Small intestine (tissue), 7 donors: ENCODE data around the gene ZNF583. TPM values are rescaled to one million over a fixed set of nuclear protein-coding genes. Genes with fewer than 3 reads are reported as not detected.

ENCODE experiments used
- DNase-seq, 2 donors: peaks; one replicate each; pipeline versions ENCODE4 v3.0.0 to v3.0.0-alpha.2; 2013
- FAIRE-seq: peaks from 2 replicates; lab custom pipeline; 2012; peaks lifted over from hg19 to GRCh38; lab: Jason Lieb, UNC
- H3K27ac ChIP-seq, 3 donors: one replicate each; pipeline ENCODE4 v1.5.1; 2013; ENCODE audit warnings: low read length in 2 of 3, mild to moderate bottlenecking in 2 of 3, control low read depth in 1 of 3, inconsistent platforms in 1 of 3, low read depth in 1 of 3, moderate library complexity in 1 of 3
- H3K27me3 ChIP-seq, 3 donors: one replicate each; pipeline ENCODE4 v1.6.1; 2013; ENCODE audit warnings: low read length in 3 of 3, inconsistent platforms in 1 of 3; ENCODE audit not compliant: control insufficient read depth in 3 of 3, insufficient read depth in 3 of 3
- H3K36me3 ChIP-seq, 3 donors: one replicate each; pipeline ENCODE4 v1.6.1; 2013; ENCODE audit warnings: low read length in 3 of 3, inconsistent platforms in 1 of 3, low read depth in 1 of 3, mild to moderate bottlenecking in 1 of 3, moderate library complexity in 1 of 3; ENCODE audit not compliant: control insufficient read depth in 3 of 3, insufficient read depth in 2 of 3
- H3K4me1 ChIP-seq, 3 donors: one replicate each; pipeline ENCODE4 v1.6.1; 2013; ENCODE audit warnings: low read length in 2 of 3, inconsistent platforms in 1 of 3, low read depth in 1 of 3, mild to moderate bottlenecking in 1 of 3, moderate library complexity in 1 of 3; ENCODE audit not compliant: control insufficient read depth in 3 of 3, insufficient read depth in 2 of 3
- H3K4me3 ChIP-seq, 3 donors: one replicate each; pipeline ENCODE4 v1.5.1; 2013; ENCODE audit warnings: low read length in 3 of 3, control low read depth in 1 of 3, inconsistent platforms in 1 of 3, low read depth in 1 of 3, mild to moderate bottlenecking in 1 of 3, moderate library complexity in 1 of 3
- H3K9me3 ChIP-seq, 2 donors: one replicate each; pipeline ENCODE4 v1.6.1; 2013; ENCODE audit warnings: low read depth in 1 of 2, low read length in 1 of 2; ENCODE audit not compliant: control insufficient read depth in 2 of 2, insufficient read depth in 1 of 2
- WGBS, 3 donors: extraction: QIAGEN DNeasy Blood & Tissue Kit; methylation state at CpG; one replicate each; pipeline ENCODE4 v1.1.7; 2013; 5-methylcytosine and 5-hydroxymethylcytosine counted together
- polyA plus RNA-seq, 4 donors: library from polyadenylated mRNA; stranded (reverse) in 3 of 4; unstranded in 1 of 4; fragments of 200-250 nt in 3 of 4; fragments of 120-200 nt in 1 of 4; gene quantifications; one replicate each; pipeline versions ENCODE4 v1.2.1 to v1.2.3, GENCODE V29; 2013
- donor health status: healthy with polysubstance abuse.
- donor health status: control.
- donor health status: control.
- donor health status: Bipolar disorder and iron deficiency.
- donor health status: healthy.

Gene ZNF583
- polyA plus RNA-seq, 4 donors: 0.45 to 4.1 (median 0.96) TPM

GRCh38 chr19:56377105-56377924, 26.8 kb upstream of the ZNF583 start:
- H3K36me3 ChIP-seq: peaks cover 0 to 20% (median 8%) of the 10 kb centered on the region in 3 donors
- FAIRE-seq (no peak), DNase-seq (no peak)
- WGBS, 3 donors: 90 to 94% (median 94%) methylated on average over 11 of the region's 11 CpGs
- peaks cover 0 to 43% of the 10 kb centered on the region in 2 donors for H3K9me3 ChIP-seq
- no peaks in the 10 kb centered on the region for H3K4me1 ChIP-seq
- H3K27ac ChIP-seq: no peak overlapping the region
- H3K4me3 ChIP-seq: no peak overlapping the region
- H3K27me3 ChIP-seq: no peaks in the 10 kb centered on the region

- WGBS, 3 donors: 94 to 96% (median 95%) methylated on average over 8 of the region's 8 CpGs
- no peaks in the 10 kb centered on the region for H3K27me3 ChIP-seq
- peaks cover 0 to 3% (median 0%) of the 10 kb centered on the region in 3 donors for H3K36me3 ChIP-seq
- FAIRE-seq (no peak), DNase-seq (no peak)
- H3K9me3 ChIP-seq: peaks cover 0 to 24% of the 10 kb centered on the region in 2 donors
- H3K4me1 ChIP-seq: no peaks in the 10 kb centered on the region
- H3K27ac ChIP-seq: no peak overlapping the region
- no peak overlapping the region for H3K4me3 ChIP-seq
Measured at GRCh38 chr19:56383826-56384605, 20.1 kb upstream of the ZNF583 start.

- FAIRE-seq (no peak), DNase-seq (peak; percentile 91 to 98)
- Histone ChIP-seq H3K9me3 (peaks cover 4 to 44% of the 10 kb centered on the region in 2 donors), H3K4me3 (peak within 1 kb of the TSS; percentile 59 to 89 (median 66)), H3K36me3 (peaks cover 0 to 15% (median 0%) of the 10 kb centered on the region in 3 donors), H3K27ac (peak within 1 kb of the TSS; percentile 86 to 96 (median 91)), H3K4me1 (peaks cover 0 to 3% (median 0%) of the 10 kb centered on the region in 3 donors), H3K27me3 (no peaks in the 10 kb centered on the region)
- WGBS, 3 donors: 2 to 5% (median 5%) methylated on average over 69 to 73 of the region's 73 CpGs
Measured at GRCh38 chr19:56393119-56394012, 10.8 kb upstream of the ZNF583 start, which contains the start of gene ZNF582. Gene ZNF582, minus strand, starts transcription at chr19:56393534. Its CDS starts 1,782 bp downstream, at chr19:56391752.

- no peak overlapping the region for H3K4me3 ChIP-seq
- DNase-seq (no peak), FAIRE-seq (no peak)
- H3K4me1 ChIP-seq: peaks cover 0 to 2% (median under 1%) of the 10 kb centered on the region in 3 donors
- peaks cover 9 to 50% of the 10 kb centered on the region in 2 donors for H3K9me3 ChIP-seq
- H3K27me3 ChIP-seq: no peaks in the 10 kb centered on the region
- 85 to 94% (median 87%) methylated on average over 5 of the region's 5 CpGs for WGBS, 3 donors
- no peak overlapping the region for H3K27ac ChIP-seq
- H3K36me3 ChIP-seq: peaks cover 0 to 8% (median 0%) of the 10 kb centered on the region in 3 donors
Measured at GRCh38 chr19:56398809-56399208, 5.3 kb upstream of the ZNF583 start.

GRCh38 chr19:56400485-56400884, 3.6 kb upstream of the ZNF583 start:
- Histone ChIP-seq H3K4me3 (no peak overlapping the region), H3K9me3 (peaks cover 4 to 42% of the 10 kb centered on the region in 2 donors), H3K27ac (no peak overlapping the region), H3K27me3 (no peaks in the 10 kb centered on the region), H3K4me1 (peaks cover 0 to 4% (median 0%) of the 10 kb centered on the region in 3 donors), H3K36me3 (peaks cover 0 to 8% (median 0%) of the 10 kb centered on the region in 3 donors)
- no peak for DNase-seq
- no peak for FAIRE-seq
- 96% methylated on average over 4 of the region's 4 CpGs for WGBS, 3 donors

- FAIRE-seq (no peak), DNase-seq (no peak)
- WGBS, 3 donors: 11 to 33% (median 29%) methylated on average over 9 of the region's 9 CpGs
- Histone ChIP-seq H3K27me3 (no peaks in the 10 kb centered on the region), H3K9me3 (peaks cover 6 to 36% of the 10 kb centered on the region in 2 donors), H3K36me3 (peaks cover 0 to 4% (median 2%) of the 10 kb centered on the region in 3 donors), H3K4me3 (peak overlapping the region in 2 of 3 donors; percentile 72 to 85), H3K27ac (peak overlapping the region in 2 of 3 donors; percentile 95 to 96), H3K4me1 (peaks cover 0 to 4% (median 0%) of the 10 kb centered on the region in 3 donors)
Measured at GRCh38 chr19:56403261-56403660, 871 bp upstream of the ZNF583 start.

- Histone ChIP-seq H3K4me3 (peak overlapping the region in 2 of 3 donors; percentile 72 to 85), H3K36me3 (peaks cover 0 to 8% (median 7%) of the 10 kb centered on the region in 3 donors), H3K4me1 (peaks cover 0 to 4% (median 0%) of the 10 kb centered on the region in 3 donors), H3K9me3 (peaks cover 3 to 39% of the 10 kb centered on the region in 2 donors), H3K27ac (no peak overlapping the region), H3K27me3 (no peaks in the 10 kb centered on the region)
- DNase-seq (no peak), FAIRE-seq (no peak)
- 56 to 69% (median 66%) methylated on average over 9 of the region's 9 CpGs for WGBS, 3 donors
Measured at GRCh38 chr19:56404705-56405056, 549 bp downstream of the ZNF583 start.
